KOPT-K1 (cell line): ENCODE results near the gene ZNF850.
A peak's percentile ranks its signal among the peaks of the same experiment; 100 is the strongest.

Source experiments
- H3K27ac ChIP-seq: fragments of 200-600 bp; sonication (generic); 2 replicates; pipeline ENCODE4 v1.5.1; 2016; ENCODE audit warnings: antibody characterized with exemption, mild to moderate bottlenecking, low read depth, low read length; ENCODE audit not compliant: poor library complexity, severe bottlenecking
- H3K36me3 ChIP-seq: fragments of 200-600 bp; sonication (generic); 2 replicates; pipeline ENCODE4 v1.5.1; 2017; ENCODE audit warnings: antibody characterized with exemption, mild to moderate bottlenecking, low read length, moderate library complexity; ENCODE audit not compliant: insufficient read depth
- H3K9me3 ChIP-seq: fragments of 200-600 bp; sonication (generic); 2 replicates; pipeline ENCODE4 v1.5.1; 2017; ENCODE audit warnings: antibody characterized with exemption, low read length, mild to moderate bottlenecking; ENCODE audit not compliant: insufficient read depth, poor library complexity, severe bottlenecking

ZNF850 gene

GRCh38 chr19:36665832-36666231 is 106.8 kb downstream of the ZNF850 start:
- peaks cover 29% of the 10 kb centered on the region for H3K36me3 ChIP-seq
- H3K27ac ChIP-seq = peak overlapping the region; percentile 60
- H3K9me3 ChIP-seq = peaks cover 34% of the 10 kb centered on the region
